ENCODE data around the gene ALLC.
"Not testable (repeated sequence)": the region's sequence is repeated elsewhere in the genome, so short reads cannot be mapped to it uniquely, and the experiment has no call there.

The ALLC gene

GRCh38 chr2:3626812-3627499, 31.0 kb upstream of the ALLC start:
- no peak for DNase-seq

GRCh38 chr2:3627500-3628100, 30.4 kb upstream of the ALLC start:
- DNase-seq = no peak

- DNase-seq = no peak
These were observed 29.7 kb upstream of the ALLC start for GRCh38 chr2:3628241-3628679.

GRCh38 chr2:3628800-3629199, 29.2 kb upstream of the ALLC start:
- DNase-seq = no peak

GRCh38 chr2:3630631-3631030, 27.4 kb upstream of the ALLC start:
- DNase-seq = no peak

- no peak for DNase-seq
These were observed 26.7 kb upstream of the ALLC start for GRCh38 chr2:3631161-3631850.

- DNase-seq = no peak
These were observed 25.9 kb upstream of the ALLC start for GRCh38 chr2:3631851-3632659.

- no peak for DNase-seq
These were observed 24.7 kb upstream of the ALLC start for GRCh38 chr2:3633089-3633981.

GRCh38 chr2:3633982-3634595, 23.9 kb upstream of the ALLC start:
- no peak for DNase-seq

- DNase-seq = no peak
These were observed 23.3 kb upstream of the ALLC start for GRCh38 chr2:3634596-3635121.

GRCh38 chr2:3635171-3635974, 22.6 kb upstream of the ALLC start:
- DNase-seq = no peak

- not testable (repeated sequence) for DNase-seq
These were observed 22.0 kb upstream of the ALLC start for GRCh38 chr2:3635975-3636327.

- DNase-seq = no peak
These were observed 21.3 kb upstream of the ALLC start for GRCh38 chr2:3636586-3637310.

- no peak for DNase-seq
These were observed 20.7 kb upstream of the ALLC start for GRCh38 chr2:3637311-3637675.

GRCh38 chr2:3637692-3638455, 20.1 kb upstream of the ALLC start:
- DNase-seq = no peak

- no peak for DNase-seq
These were observed 19.6 kb upstream of the ALLC start for GRCh38 chr2:3638456-3638810.

- no peak for DNase-seq
These were observed 18.9 kb upstream of the ALLC start for GRCh38 chr2:3639015-3639630.

GRCh38 chr2:3639653-3640052, 18.3 kb upstream of the ALLC start:
- no peak for DNase-seq

- DNase-seq = no peak
These were observed 16.8 kb upstream of the ALLC start for GRCh38 chr2:3641181-3641580.

Measured in KG1 (cell line).